ENCODE data around the gene ASTE1. TPM values are rescaled to one million over a fixed set of nuclear protein-coding genes. Genes with fewer than 3 reads are reported as not detected.

Gene ASTE1
- total RNA-seq, 4 donors from 2014 or later = 4.4 to 6.8 (median 5.2) TPM

DNA sequence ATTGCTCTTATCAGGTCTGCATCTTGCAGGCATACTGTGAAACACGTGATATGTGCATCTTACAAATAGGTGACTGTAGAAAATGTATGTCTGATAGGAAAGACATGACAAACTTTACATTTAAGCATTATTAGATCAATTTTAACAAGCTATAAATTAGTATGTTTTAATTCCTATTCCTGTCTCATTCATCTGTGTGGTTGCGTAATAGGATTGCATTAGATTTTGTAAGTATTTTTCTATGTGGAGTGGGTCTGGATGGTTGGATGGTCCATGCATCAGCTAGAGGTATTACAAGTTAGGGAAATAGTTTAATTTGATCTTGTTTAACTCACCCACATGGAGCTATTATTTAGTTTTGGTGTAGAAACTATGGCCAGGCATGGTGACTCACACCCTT is 18.8 kb downstream of the ASTE1 start:
- TF ChIP-seq, protein P1, sequence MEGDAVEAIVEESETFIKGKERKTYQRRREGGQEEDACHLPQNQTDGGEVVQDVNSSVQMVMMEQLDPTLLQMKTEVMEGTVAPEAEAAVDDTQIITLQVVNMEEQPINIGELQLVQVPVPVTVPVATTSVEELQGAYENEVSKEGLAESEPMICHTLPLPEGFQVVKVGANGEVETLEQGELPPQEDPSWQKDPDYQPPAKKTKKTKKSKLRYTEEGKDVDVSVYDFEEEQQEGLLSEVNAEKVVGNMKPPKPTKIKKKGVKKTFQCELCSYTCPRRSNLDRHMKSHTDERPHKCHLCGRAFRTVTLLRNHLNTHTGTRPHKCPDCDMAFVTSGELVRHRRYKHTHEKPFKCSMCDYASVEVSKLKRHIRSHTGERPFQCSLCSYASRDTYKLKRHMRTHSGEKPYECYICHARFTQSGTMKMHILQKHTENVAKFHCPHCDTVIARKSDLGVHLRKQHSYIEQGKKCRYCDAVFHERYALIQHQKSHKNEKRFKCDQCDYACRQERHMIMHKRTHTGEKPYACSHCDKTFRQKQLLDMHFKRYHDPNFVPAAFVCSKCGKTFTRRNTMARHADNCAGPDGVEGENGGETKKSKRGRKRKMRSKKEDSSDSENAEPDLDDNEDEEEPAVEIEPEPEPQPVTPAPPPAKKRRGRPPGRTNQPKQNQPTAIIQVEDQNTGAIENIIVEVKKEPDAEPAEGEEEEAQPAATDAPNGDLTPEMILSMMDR (IDR thresholded peaks at IDR 0.05; ENCODE audit: low read depth) = no peak

DNA sequence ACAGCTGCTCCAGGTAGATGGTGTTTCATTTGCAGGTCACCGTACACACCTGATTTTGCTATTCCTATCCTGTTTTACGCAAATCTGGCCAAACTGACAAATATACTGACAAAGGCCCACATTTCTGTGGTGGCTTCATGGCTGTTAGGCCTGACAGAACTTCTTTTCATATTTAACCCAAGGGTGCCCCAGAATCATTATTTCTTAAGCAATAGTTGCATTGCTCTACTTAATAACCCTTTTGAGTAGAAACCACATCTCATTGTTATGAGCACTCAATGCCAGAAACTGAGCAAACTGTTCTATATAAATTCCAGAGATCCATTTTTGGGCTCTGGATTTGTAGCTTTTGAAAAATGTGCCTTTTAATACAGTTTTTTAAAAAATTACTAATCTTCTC is 19.4 kb downstream of the ASTE1 start:
- TF ChIP-seq, protein P1 (IDR thresholded peaks at IDR 0.05; ENCODE audit: low read depth) = no peak

GRCh38 chr3:131004603-131005002 is 22.0 kb downstream of the ASTE1 start:
- TF ChIP-seq, protein P1 (IDR thresholded peaks at IDR 0.05; ENCODE audit: low read depth) = no peak

DNA sequence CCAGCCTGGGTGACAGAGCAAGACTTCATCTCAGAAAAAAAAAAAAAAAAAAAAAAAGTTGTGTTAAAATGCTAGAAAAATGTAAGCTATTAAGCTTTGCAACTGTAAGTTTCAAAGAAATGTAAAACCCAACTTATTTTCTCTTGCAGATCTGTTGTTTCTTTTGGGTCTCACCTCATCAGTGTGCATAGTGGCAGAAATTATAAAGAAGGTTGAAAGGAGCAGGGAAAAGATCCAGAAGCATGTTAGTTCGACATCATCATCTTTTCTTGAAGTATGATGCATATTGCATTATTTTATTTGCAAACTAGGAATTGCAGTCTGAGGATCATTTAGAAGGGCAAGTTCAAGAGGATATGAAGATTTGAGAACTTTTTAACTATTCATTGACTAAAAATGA is 25.6 kb downstream of the ASTE1 start:
- TF ChIP-seq, protein P1 (IDR thresholded peaks at IDR 0.05; ENCODE audit: low read depth) = no peak

DNA sequence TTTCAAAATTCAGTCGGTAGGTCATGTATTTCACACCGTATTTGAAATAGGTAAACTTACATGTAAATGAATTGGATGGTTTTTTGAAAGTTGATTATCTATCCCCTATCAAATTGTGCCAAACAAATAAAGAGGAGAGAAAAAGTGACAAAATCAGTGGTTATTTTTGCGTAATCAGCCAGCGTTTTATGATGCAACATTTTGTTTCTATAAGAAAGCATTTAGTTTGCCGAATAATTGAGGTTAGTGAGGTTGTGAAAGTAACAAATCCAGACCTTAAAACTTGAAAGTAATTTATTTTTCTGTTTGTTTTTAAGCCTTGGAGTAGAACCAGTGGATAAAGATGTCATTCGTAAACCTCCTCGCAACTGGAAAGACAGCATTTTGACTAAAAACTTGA is 29.3 kb downstream of the ASTE1 start:
- TF ChIP-seq, protein P1 (IDR thresholded peaks at IDR 0.05; ENCODE audit: low read depth) = no peak

DNA sequence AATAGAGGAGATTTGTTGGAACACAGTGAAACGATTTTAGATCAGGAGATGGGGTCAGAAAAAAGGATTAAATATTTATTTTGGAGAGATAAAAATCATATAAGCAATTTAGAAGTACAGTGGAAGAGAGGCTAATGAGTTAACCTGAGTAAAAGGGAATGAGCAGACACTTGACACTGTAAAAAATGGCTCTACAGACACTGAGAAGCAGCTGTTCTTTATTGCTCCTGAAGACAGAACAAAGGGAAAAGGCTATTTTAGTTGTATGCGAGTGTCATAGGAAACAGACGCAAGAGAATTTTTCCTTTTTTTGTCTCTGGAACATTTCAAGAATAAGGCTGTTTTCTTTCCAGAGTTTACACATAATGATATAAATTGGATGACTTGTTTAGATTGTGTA is 34.3 kb downstream of the ASTE1 start:
- TF ChIP-seq, protein P1 (IDR thresholded peaks at IDR 0.05; ENCODE audit: low read depth) = no peak

DNA sequence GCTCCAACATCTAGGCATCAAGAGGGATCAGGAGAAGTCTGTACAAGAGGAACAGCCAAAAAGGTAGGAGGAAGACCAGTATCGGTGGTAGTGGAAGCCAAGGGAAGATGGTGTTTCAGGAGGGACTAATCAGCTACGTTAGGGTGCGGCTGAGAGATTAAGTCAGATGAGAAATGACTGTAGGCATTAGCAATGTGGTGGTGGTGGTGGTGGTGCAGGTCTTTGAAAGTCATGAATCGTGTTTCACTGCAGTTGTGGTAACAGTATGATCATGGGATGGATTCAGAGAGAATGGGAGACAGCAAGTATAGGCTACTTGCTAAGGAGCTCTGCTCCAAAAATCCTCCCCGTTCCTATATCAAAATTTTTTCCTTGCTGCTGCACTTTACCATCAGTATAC is 35.5 kb downstream of the ASTE1 start:
- TF ChIP-seq, protein P1 (IDR thresholded peaks at IDR 0.05; ENCODE audit: low read depth) = no peak

All from subcutaneous adipose tissue (tissue), 4 donors.